Type B pancreatic cell (in vitro differentiated cells): Measurements from ENCODE around the gene ZBTB7B. TPM values are rescaled to one million over a fixed set of nuclear protein-coding genes. Genes with fewer than 3 reads are reported as not detected.

Source experiments
- microRNA-seq: library from miRNA; unstranded; fragments of <30 nt; microRNA quantifications from one replicate; pipeline ENCODE4, GENCODE V29; 2020
- total RNA-seq: library from RNA; stranded (reverse); gene quantifications from 2 replicates; pipeline ENCODE4 v1.2.1, GENCODE V29; 2021; ENCODE audit warnings: low replicate concordance

The ZBTB7B gene
- total RNA-seq, 1 donor from 2014 or later, result 38.1 TPM

Small RNA genes lying within 50 kb of the gene (microRNA-seq; reads per million reads assigned to microRNA genes)
- not detected for gene MIR4258

Other genes with a start within 250 kb of the ZBTB7B start
- 0.45 and 3.8 TPM in 2 replicates for gene KCNN3, start 132.5 kb upstream of the ZBTB7B start, total RNA-seq
- gene PMVK, start 66.1 kb upstream of the ZBTB7B start, total RNA-seq, result 30.3 and 46.2 TPM in 2 replicates
- 57.3 and 65.8 TPM in 2 replicates for gene PBXIP1, start 46.7 kb upstream of the ZBTB7B start, total RNA-seq
- 48.1 and 49.0 TPM in 2 replicates for gene PYGO2, start 41.0 kb upstream of the ZBTB7B start, total RNA-seq
- 65.3 and 87.8 TPM in 2 replicates for gene SHC1, start 32.1 kb upstream of the ZBTB7B start, total RNA-seq
- gene CKS1B, start 28.1 kb upstream of the ZBTB7B start, total RNA-seq, result 58.8 and 119 TPM in 2 replicates
- 51.4 and 59.0 TPM in 2 replicates for gene FLAD1, start 19.5 kb upstream of the ZBTB7B start, total RNA-seq
- 0.52 and 1.1 TPM in 2 replicates for gene LENEP, start 9.2 kb upstream of the ZBTB7B start, total RNA-seq
- 1.6 and 2.4 TPM in 2 replicates for gene DCST2, start 31.0 kb downstream of the ZBTB7B start, total RNA-seq
- not detected in 2 replicates for gene DCST1, start 31.0 kb downstream of the ZBTB7B start, total RNA-seq
- gene ADAM15, start 48.5 kb downstream of the ZBTB7B start, total RNA-seq, result 61.9 and 69.0 TPM in 2 replicates
- gene EFNA4, start 60.9 kb downstream of the ZBTB7B start, total RNA-seq, result 21.2 and 22.1 TPM in 2 replicates
- gene EFNA3, start 76.0 kb downstream of the ZBTB7B start, total RNA-seq, result 3.4 and 4.7 TPM in 2 replicates
- gene EFNA1, start 125.1 kb downstream of the ZBTB7B start, total RNA-seq, result 26.1 and 69.9 TPM in 2 replicates
- 27.8 and 43.0 TPM in 2 replicates for gene SLC50A1, start 133.1 kb downstream of the ZBTB7B start, total RNA-seq
- 73.9 and 75.3 TPM in 2 replicates for gene DPM3, start 137.7 kb downstream of the ZBTB7B start, total RNA-seq
- gene KRTCAP2, start 170.5 kb downstream of the ZBTB7B start, total RNA-seq, result 173 and 179 TPM in 2 replicates
- gene TRIM46, start 171.0 kb downstream of the ZBTB7B start, total RNA-seq, result 2.0 and 8.1 TPM in 2 replicates
- 23.2 and 28.0 TPM in 2 replicates for gene THBS3, start 205.1 kb downstream of the ZBTB7B start, total RNA-seq
- 34.0 and 44.2 TPM in 2 replicates for gene MTX1, start 205.9 kb downstream of the ZBTB7B start, total RNA-seq